ENCODE results near the gene SMAD3.

- TF ChIP-seq CTCF (conservative IDR thresholded peaks at IDR 0.05), result no peak
- no peak for TF ChIP-seq EZH2 (IDR thresholded peaks at IDR 0.05; ENCODE audit: low read depth)
Measured at GRCh38 chr15:67092752-67093503, 27.5 kb downstream of the SMAD3 start.

Data from PC-9 (cell line).